ENCODE results near the gene PRKAR2A.
"Not testable (repeated sequence)": the region's sequence is repeated elsewhere in the genome, so short reads cannot be mapped to it uniquely, and the experiment has no call there.

PRKAR2A gene

GRCh38 chr3:48820612-48821324 is 26.9 kb downstream of the PRKAR2A start:
- DNase-seq (ENCODE audit: low spot score in 2 of 2), result no peak
- ATAC-seq (ENCODE audit: low read depth), result no peak
- Mint-ChIP-seq H3K4me3 (no peak overlapping the region), H3K27ac (peak overlapping the region; percentile 28), H3K27me3 (no peaks in the 10 kb centered on the region), H3K4me1 (peaks cover 14% of the 10 kb centered on the region), H3K36me3 (peaks cover 4% of the 10 kb centered on the region), H3K9me3 (no peaks in the 10 kb centered on the region)

- Mint-ChIP-seq H3K4me3 (no peak overlapping the region), H3K27me3 (no peaks in the 10 kb centered on the region), H3K9me3 (no peaks in the 10 kb centered on the region), H3K36me3 (peaks cover 4% of the 10 kb centered on the region), H3K4me1 (peaks cover 14% of the 10 kb centered on the region), H3K27ac (no peak overlapping the region)
- no peak for DNase-seq (ENCODE audit: low spot score in 2 of 2)
- no peak for ATAC-seq (ENCODE audit: low read depth)
Measured at GRCh38 chr3:48819234-48820221, 28.1 kb downstream of the PRKAR2A start.

DNA sequence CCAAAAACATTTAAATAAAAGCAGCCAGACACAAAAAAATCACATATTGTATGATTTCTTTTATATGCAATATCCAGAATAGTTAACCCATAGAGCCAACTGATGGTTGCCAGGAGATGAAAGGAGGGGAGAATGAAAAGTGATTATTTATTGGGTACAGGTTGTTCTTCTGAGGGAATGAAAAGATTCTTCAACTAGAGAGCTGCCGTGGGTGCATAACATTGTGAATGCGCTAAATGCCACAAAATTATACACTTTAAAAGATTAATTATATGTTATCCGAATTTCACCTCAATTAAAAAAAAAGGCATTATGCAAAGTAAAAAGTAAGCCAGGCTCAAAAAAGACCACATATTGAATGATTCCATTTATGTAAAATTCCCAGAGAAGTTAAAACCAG is 36.1 kb downstream of the PRKAR2A start:
- Mint-ChIP-seq H3K9me3 (no peaks in the 10 kb centered on the region), H3K36me3 (peaks cover 2% of the 10 kb centered on the region), H3K27me3 (no peaks in the 10 kb centered on the region), H3K4me1 (peaks cover 16% of the 10 kb centered on the region), H3K27ac (peak overlapping the region; percentile 89), H3K4me3 (peak overlapping the region; percentile 30)
- DNase-seq (ENCODE audit: low spot score in 2 of 2), result no peak
- no peak for ATAC-seq (ENCODE audit: low read depth)

GRCh38 chr3:48804930-48805329 is 42.7 kb downstream of the PRKAR2A start:
- Mint-ChIP-seq H3K9me3 (no peaks in the 10 kb centered on the region), H3K4me1 (peaks cover 3% of the 10 kb centered on the region), H3K27me3 (no peaks in the 10 kb centered on the region), H3K4me3 (no peak overlapping the region), H3K36me3 (peaks cover 7% of the 10 kb centered on the region), H3K27ac (no peak overlapping the region)
- no peak for ATAC-seq (ENCODE audit: low read depth)
- no peak for DNase-seq (ENCODE audit: low spot score in 2 of 2)

DNA sequence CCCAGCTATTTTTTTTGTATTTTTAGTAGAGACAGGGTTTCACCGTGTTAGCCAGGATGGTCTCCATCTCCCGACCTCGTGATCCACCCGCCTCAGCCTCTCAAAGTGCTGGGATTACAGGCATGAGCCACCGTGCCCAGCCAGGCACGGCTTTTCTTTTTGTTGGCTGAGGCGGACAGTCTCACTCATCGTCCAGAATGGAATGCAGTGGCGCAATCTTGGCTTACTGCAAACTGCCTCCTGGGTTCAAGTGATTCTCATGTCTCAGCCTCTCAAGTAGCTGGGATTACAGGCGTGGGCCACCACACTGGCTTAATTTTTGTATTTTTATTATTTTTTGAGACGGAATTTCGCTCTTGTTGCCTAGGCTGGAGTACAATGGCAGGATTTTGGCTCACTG is 46.8 kb downstream of the PRKAR2A start:
- H3K36me3 Mint-ChIP-seq; DNase-seq (ENCODE audit: low spot score in 2 of 2); H3K9me3 Mint-ChIP-seq; H3K27ac Mint-ChIP-seq; H3K4me3 Mint-ChIP-seq; H3K4me1 Mint-ChIP-seq; ATAC-seq (ENCODE audit: low read depth); H3K27me3 Mint-ChIP-seq: not testable (repeated sequence)

DNA sequence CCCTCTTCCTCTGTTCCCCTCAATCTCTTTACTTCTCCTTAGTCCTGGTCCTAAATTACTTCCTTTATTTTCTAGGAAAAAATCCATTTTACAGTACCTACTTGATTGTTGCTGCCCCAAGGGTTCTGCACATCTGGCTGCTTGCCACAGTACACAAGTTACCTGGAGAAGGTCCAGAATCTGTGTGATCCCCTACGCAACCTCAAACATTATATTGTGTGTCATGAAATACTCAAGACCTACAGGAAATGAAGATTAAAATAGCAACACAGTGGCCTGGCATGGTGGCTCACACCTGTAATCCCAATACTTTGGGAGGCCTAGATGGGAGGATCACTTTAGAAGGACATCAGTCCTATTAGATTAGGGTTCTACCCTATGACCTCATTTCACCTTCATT is 48.7 kb downstream of the PRKAR2A start:
- no peak overlapping the region for H3K4me3 Mint-ChIP-seq
- no peak for ATAC-seq (ENCODE audit: low read depth)
- peaks cover 6% of the 10 kb centered on the region for H3K36me3 Mint-ChIP-seq
- H3K27ac Mint-ChIP-seq, result no peak overlapping the region
- no peak for DNase-seq (ENCODE audit: low spot score in 2 of 2)
- no peaks in the 10 kb centered on the region for H3K9me3 Mint-ChIP-seq
- H3K4me1 Mint-ChIP-seq, result peaks cover 2% of the 10 kb centered on the region
- H3K27me3 Mint-ChIP-seq, result no peaks in the 10 kb centered on the region

DNA sequence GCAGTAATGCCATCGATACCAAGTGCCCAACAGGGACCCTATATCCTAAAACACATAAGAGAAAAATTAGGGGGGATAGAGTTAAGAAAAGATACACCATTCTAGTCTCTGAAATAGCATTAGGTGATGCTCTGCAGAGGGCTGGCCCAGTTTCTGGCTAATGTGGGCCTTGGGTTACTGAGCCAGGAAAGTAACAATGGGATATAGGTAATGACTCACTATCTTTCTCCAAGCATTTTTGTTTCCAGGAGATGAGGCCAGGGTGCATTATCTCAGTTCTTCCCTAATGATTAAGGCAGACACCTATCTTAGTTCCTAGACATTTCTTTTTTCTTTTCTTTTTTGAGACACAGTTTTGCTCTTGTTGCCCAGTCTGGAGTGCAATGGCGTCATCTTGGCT is 50.0 kb downstream of the PRKAR2A start:
- H3K9me3 Mint-ChIP-seq, result no peaks in the 10 kb centered on the region
- H3K36me3 Mint-ChIP-seq, result peaks cover 6% of the 10 kb centered on the region

GRCh38 chr3:48795997-48796732 is 51.5 kb downstream of the PRKAR2A start:
- H3K27ac Mint-ChIP-seq, result no peak overlapping the region
- peaks cover 5% of the 10 kb centered on the region for H3K36me3 Mint-ChIP-seq
- no peak for ATAC-seq (ENCODE audit: low read depth)

More for the DNA sequence above, 50.0 kb downstream of the PRKAR2A start:
- no peak for DNase-seq (ENCODE audit: low spot score in 2 of 2)
- Mint-ChIP-seq H3K27ac (no peak overlapping the region), H3K27me3 (no peaks in the 10 kb centered on the region), H3K4me3 (no peak overlapping the region), H3K4me1 (peaks cover 2% of the 10 kb centered on the region)
- ATAC-seq (ENCODE audit: low read depth), result no peak

GRCh38 chr3:48793484-48793883 is 54.2 kb downstream of the PRKAR2A start:
- H3K4me1 Mint-ChIP-seq; DNase-seq (ENCODE audit: low spot score in 2 of 2); H3K27ac Mint-ChIP-seq; H3K27me3 Mint-ChIP-seq; ATAC-seq (ENCODE audit: low read depth); H3K9me3 Mint-ChIP-seq; H3K36me3 Mint-ChIP-seq; H3K4me3 Mint-ChIP-seq: not testable (repeated sequence)

More at GRCh38 chr3:48795997-48796732, 51.5 kb downstream of the PRKAR2A start:
- no peak overlapping the region for H3K4me3 Mint-ChIP-seq
- no peaks in the 10 kb centered on the region for H3K9me3 Mint-ChIP-seq
- H3K27me3 Mint-ChIP-seq, result no peaks in the 10 kb centered on the region
- DNase-seq (ENCODE audit: low spot score in 2 of 2), result no peak
- peaks cover 2% of the 10 kb centered on the region for H3K4me1 Mint-ChIP-seq

DNA sequence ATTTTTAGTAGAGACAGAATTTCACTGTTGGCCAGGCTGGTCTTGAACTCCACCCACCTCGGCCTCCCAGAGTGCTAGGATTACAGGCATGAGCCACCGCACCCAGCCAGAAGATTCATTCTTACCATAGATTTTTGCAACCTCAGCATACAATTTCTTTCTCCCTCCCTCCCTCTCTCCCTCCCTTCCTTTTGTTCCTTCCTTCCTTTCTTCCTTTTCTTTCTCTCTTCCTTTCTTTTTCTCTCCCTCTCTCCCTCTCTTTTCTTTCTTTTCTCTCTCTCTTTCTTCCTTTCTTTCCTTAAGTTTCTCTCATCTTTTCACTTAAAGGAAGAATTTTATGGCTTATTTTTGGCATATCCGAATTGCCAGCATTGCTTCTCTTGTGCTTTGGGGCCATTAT is 58.0 kb downstream of the PRKAR2A start:
- ATAC-seq (ENCODE audit: low read depth), result no peak

DNA sequence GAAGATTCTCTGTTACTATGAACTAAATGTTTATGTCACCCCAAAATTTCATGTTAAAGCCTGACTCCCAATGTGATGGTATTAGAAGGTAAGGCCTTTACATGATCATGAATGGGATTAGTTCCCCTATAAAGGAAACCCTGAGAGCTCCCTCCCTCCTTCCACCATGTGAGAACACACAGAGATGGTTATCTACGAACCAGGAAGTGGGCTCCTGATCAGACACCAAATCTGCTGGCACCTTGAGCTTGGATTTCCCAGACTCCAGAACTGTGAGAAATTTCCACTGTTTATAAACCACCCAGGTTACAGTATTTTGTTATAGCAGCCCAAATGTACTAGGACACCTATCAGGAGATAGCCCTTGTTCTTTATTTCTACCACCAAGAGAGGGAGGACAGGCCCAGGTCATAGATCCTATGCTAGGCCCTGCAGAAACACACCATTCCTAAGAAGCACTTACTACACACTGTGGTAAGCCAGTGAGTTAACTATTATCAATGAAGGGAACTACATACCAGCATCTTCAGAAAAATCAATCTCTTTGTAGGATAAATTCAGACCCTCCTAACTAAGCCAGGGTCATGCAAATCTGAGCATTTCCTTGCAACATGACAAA is 59.0 kb downstream of the PRKAR2A start:
- H3K4me3 Mint-ChIP-seq, result no peak overlapping the region

More for the DNA sequence above, 58.0 kb downstream of the PRKAR2A start:
- H3K4me3 Mint-ChIP-seq, result no peak overlapping the region
- H3K36me3 Mint-ChIP-seq, result peaks cover 8% of the 10 kb centered on the region
- H3K27me3 Mint-ChIP-seq, result no peaks in the 10 kb centered on the region
- no peaks in the 10 kb centered on the region for H3K4me1 Mint-ChIP-seq
- no peaks in the 10 kb centered on the region for H3K9me3 Mint-ChIP-seq
- no peak overlapping the region for H3K27ac Mint-ChIP-seq
- no peak for DNase-seq (ENCODE audit: low spot score in 2 of 2)

DNA sequence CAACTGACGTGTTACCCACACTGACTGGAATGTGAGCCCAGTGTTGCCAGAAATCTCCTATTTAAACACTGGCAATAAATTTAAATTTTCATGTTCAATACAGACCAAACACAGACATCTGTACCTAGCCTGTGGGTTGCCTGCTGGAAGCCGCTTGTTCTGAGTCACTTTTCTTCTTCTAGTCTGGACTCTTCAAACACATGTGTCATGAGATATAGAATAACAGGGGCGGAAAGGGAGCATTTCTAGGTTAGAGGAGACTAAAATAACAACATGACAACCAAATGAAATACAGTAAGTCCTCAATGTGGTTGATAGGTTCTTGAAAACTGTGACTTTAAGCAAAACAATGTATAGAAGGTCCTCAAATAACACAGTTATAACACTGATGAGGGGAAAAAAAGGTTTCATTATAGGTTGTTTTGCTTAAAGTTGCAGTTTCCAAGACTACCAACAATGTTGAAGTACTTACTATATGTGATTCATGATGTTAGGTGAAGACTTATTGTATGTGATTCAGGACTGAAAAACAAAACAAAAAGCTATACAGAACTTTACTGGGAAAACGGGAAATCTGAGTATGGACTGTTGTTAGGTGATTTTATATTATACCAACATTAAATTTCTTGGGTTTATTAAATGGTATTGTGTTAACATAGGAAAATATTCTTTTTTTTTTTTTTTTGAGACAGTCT is 63.1 kb downstream of the PRKAR2A start:
- Mint-ChIP-seq H3K27ac (no peak overlapping the region), H3K36me3 (peaks cover 16% of the 10 kb centered on the region), H3K27me3 (no peaks in the 10 kb centered on the region), H3K4me3 (no peak overlapping the region), H3K9me3 (no peaks in the 10 kb centered on the region), H3K4me1 (no peaks in the 10 kb centered on the region)
- ATAC-seq (ENCODE audit: low read depth) (no peak), DNase-seq (ENCODE audit: low spot score in 2 of 2) (no peak)

More for the DNA sequence above, 59.0 kb downstream of the PRKAR2A start:
- no peak overlapping the region for H3K27ac Mint-ChIP-seq
- DNase-seq (ENCODE audit: low spot score in 2 of 2), result no peak
- peaks cover 7% of the 10 kb centered on the region for H3K36me3 Mint-ChIP-seq
- no peaks in the 10 kb centered on the region for H3K4me1 Mint-ChIP-seq
- H3K27me3 Mint-ChIP-seq, result no peaks in the 10 kb centered on the region
- ATAC-seq (ENCODE audit: low read depth), result no peak
- H3K9me3 Mint-ChIP-seq, result no peaks in the 10 kb centered on the region

- no peak overlapping the region for H3K27ac Mint-ChIP-seq
- H3K27me3 Mint-ChIP-seq, result no peaks in the 10 kb centered on the region
- ATAC-seq (ENCODE audit: low read depth), result no peak
Measured at GRCh38 chr3:48783304-48783703, 64.4 kb downstream of the PRKAR2A start.

More at GRCh38 chr3:48783304-48783703, 64.4 kb downstream of the PRKAR2A start:
- Mint-ChIP-seq H3K4me1 (no peaks in the 10 kb centered on the region), H3K9me3 (no peaks in the 10 kb centered on the region), H3K36me3 (peaks cover 16% of the 10 kb centered on the region), H3K4me3 (no peak overlapping the region)
- no peak for DNase-seq (ENCODE audit: low spot score in 2 of 2)
